GM20431 (cell line): Measurements from ENCODE around the gene RNU5D-1.
"Not testable (repeated sequence)": the region's sequence is repeated elsewhere in the genome, so short reads cannot be mapped to it uniquely, and the experiment has no call there.

ENCODE experiments used
- in situ Hi-C: fragments of 300-500 bp; cut with MseI, MboI; formaldehyde crosslinking; loops from one replicate; pipeline ENCODE4 v1.15.0; 2020; ENCODE audit warnings: low sequenced_read_pairs; ENCODE audit not compliant: unreplicated experiment

The RNU5D-1 gene

GRCh38 chr1:44705470-44705869 lies 25.5 kb downstream of the RNU5D-1 start:
- in situ Hi-C loops, result no loop called here

- in situ Hi-C loops, result no loop called here
These were observed 29.8 kb downstream of the RNU5D-1 start for GRCh38 chr1:44701141-44701573.

GRCh38 chr1:44700573-44700972 lies 30.4 kb downstream of the RNU5D-1 start:
- in situ Hi-C loops, result no loop called here

- in situ Hi-C loops, result not testable (repeated sequence)
These were observed 31.6 kb downstream of the RNU5D-1 start for GRCh38 chr1:44699375-44699774.

GRCh38 chr1:44698138-44698537 lies 32.8 kb downstream of the RNU5D-1 start:
- in situ Hi-C loops, result no loop called here

GRCh38 chr1:44696789-44697345 lies 34.1 kb downstream of the RNU5D-1 start:
- in situ Hi-C loops, result no loop called here

GRCh38 chr1:44696101-44696500 lies 34.9 kb downstream of the RNU5D-1 start:
- in situ Hi-C loops, result no loop called here

GRCh38 chr1:44695671-44696070 lies 35.3 kb downstream of the RNU5D-1 start:
- in situ Hi-C loops, result no loop called here

GRCh38 chr1:44694863-44695478 lies 36.0 kb downstream of the RNU5D-1 start:
- in situ Hi-C loops, result no loop called here

GRCh38 chr1:44693900-44694299 lies 37.1 kb downstream of the RNU5D-1 start:
- in situ Hi-C loops, result no loop called here

- in situ Hi-C loops, result no loop called here
These were observed 37.8 kb downstream of the RNU5D-1 start for GRCh38 chr1:44693159-44693558.

- in situ Hi-C loops, result no loop called here
These were observed 41.6 kb downstream of the RNU5D-1 start for GRCh38 chr1:44689447-44689765.

- in situ Hi-C loops, result no loop called here
These were observed 42.1 kb downstream of the RNU5D-1 start for GRCh38 chr1:44688760-44689446.

GRCh38 chr1:44685881-44686280 lies 45.1 kb downstream of the RNU5D-1 start:
- in situ Hi-C loops, result no loop called here

GRCh38 chr1:44685218-44685617 lies 45.8 kb downstream of the RNU5D-1 start:
- in situ Hi-C loops, result no loop called here

- in situ Hi-C loops, result no loop called here
These were observed 46.4 kb downstream of the RNU5D-1 start for GRCh38 chr1:44684525-44684924.

- in situ Hi-C loops, result no loop called here
These were observed 48.1 kb downstream of the RNU5D-1 start for GRCh38 chr1:44682883-44683265.

- in situ Hi-C loops, result no loop called here
These were observed 48.8 kb downstream of the RNU5D-1 start for GRCh38 chr1:44681905-44682882.
